Endothelial cell of umbilical vein (primary cell): ENCODE results near the gene SCARF2.

Experiments used
- MYC ChIP-seq: IDR thresholded peaks from one replicate; pipeline ENCODE4 v1.6.1; 2011; ENCODE audit warnings: mild to moderate bottlenecking, low read depth, low read length
- TF ChIP-seq, protein P1 (sequence below), 2 donors: IDR thresholded peaks; 1 replicate in 1 of 2; 2 replicates in 1 of 2; pipeline ENCODE4 v1.5.1; 2011; ENCODE audit warnings: low read length in 2 of 2, mild to moderate bottlenecking in 2 of 2, moderate library complexity in 2 of 2, control low read depth in 1 of 2, inconsistent platforms in 1 of 2, low read depth in 1 of 2; ENCODE audit not compliant: insufficient read depth in 1 of 2; ENCODE audit errors: extremely low read depth in 1 of 2

DNA sequence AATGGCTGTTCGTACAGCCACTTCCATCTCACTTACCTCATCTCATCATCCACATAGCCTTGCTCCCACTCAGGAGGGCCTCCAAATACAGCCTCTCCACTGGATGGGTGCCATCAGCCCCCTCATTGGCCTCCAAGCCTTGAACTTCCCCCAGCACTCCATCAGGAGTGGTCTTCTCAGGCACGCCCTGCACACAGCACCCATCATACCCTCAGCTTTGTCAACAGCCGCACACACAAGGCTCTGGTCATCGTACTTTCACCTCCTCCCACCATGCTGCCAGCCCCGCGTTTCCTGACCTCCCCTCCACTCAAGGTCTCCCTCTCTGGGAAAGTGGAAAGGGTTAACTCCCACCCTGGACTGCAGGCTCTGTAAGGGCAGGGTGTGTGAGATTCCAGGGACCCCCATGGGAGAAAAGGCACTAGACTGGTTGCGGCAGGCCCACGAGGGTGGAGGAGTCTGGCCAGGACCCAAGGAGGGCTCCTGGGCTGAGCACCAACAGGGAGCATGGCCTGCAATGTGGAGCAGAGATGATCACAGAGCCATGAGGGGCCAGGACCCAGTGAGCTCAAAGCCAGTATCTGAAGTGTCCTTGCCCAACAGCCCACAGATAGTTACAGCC lies 21.0 kb upstream of the SCARF2 start:
- TF ChIP-seq, protein P1, sequence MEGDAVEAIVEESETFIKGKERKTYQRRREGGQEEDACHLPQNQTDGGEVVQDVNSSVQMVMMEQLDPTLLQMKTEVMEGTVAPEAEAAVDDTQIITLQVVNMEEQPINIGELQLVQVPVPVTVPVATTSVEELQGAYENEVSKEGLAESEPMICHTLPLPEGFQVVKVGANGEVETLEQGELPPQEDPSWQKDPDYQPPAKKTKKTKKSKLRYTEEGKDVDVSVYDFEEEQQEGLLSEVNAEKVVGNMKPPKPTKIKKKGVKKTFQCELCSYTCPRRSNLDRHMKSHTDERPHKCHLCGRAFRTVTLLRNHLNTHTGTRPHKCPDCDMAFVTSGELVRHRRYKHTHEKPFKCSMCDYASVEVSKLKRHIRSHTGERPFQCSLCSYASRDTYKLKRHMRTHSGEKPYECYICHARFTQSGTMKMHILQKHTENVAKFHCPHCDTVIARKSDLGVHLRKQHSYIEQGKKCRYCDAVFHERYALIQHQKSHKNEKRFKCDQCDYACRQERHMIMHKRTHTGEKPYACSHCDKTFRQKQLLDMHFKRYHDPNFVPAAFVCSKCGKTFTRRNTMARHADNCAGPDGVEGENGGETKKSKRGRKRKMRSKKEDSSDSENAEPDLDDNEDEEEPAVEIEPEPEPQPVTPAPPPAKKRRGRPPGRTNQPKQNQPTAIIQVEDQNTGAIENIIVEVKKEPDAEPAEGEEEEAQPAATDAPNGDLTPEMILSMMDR (IDR thresholded peaks at IDR 0.05; ENCODE audit: extremely low read depth in 1 of 2, insufficient read depth in 1 of 2, low read depth in 1 of 2, low read length in 2 of 2), result no peak
- no peak for TF ChIP-seq MYC
